Adipocyte (in vitro differentiated cells): ENCODE results near the gene TMEM86A.
A peak's percentile ranks its signal among the peaks of the same experiment; 100 is the strongest.

ENCODE experiments used
- DNase-seq: peaks from one replicate; pipeline ENCODE4 v3.0.0-alpha.2; 2015; ENCODE audit warnings: low read depth
- H3K27me3 ChIP-seq: replicated peaks from 2 replicates; pipeline ENCODE4 v1.7.0; 2013; ENCODE audit warnings: mild to moderate bottlenecking, low read length, moderate library complexity; ENCODE audit not compliant: control insufficient read depth, insufficient read depth
- H3K36me3 ChIP-seq: 2 replicates; pipeline ENCODE4 v1.7.0; 2013; ENCODE audit warnings: low read length, mild to moderate bottlenecking, moderate library complexity; ENCODE audit not compliant: control insufficient read depth, insufficient read depth, severe bottlenecking
- H3K4me1 ChIP-seq: 2 replicates; pipeline ENCODE4 v1.7.0; 2013; ENCODE audit warnings: mild to moderate bottlenecking, low read length, moderate library complexity; ENCODE audit not compliant: control insufficient read depth, insufficient read depth
- H3K4me3 ChIP-seq: 2 replicates; pipeline ENCODE4 v1.7.0; 2013; ENCODE audit warnings: mild to moderate bottlenecking, low read length, moderate library complexity
- H3K9ac ChIP-seq: 2 replicates; pipeline ENCODE4 v1.7.0; 2013; ENCODE audit warnings: mild to moderate bottlenecking, low read length, moderate library complexity
- H3K9me3 ChIP-seq: 2 replicates; pipeline ENCODE4 v1.7.0; 2013; ENCODE audit warnings: mild to moderate bottlenecking, low read length, moderate library complexity; ENCODE audit not compliant: control insufficient read depth

The TMEM86A gene

GRCh38 chr11:18700872-18701271, 2.3 kb downstream of the TMEM86A start:
- Histone ChIP-seq H3K9ac (no peak overlapping the region), H3K4me3 (no peak overlapping the region), H3K9me3 (no peaks in the 10 kb centered on the region), H3K4me1 (peaks cover 22% of the 10 kb centered on the region), H3K36me3 (no peaks in the 10 kb centered on the region), H3K27me3 (peaks cover 13% of the 10 kb centered on the region)
- DNase-seq = no peak

GRCh38 chr11:18701614-18702216, 3.1 kb downstream of the TMEM86A start:
- DNase-seq = no peak
- Histone ChIP-seq H3K27me3 (peaks cover 14% of the 10 kb centered on the region), H3K4me3 (no peak overlapping the region), H3K36me3 (no peaks in the 10 kb centered on the region), H3K4me1 (peaks cover 22% of the 10 kb centered on the region), H3K9me3 (no peaks in the 10 kb centered on the region), H3K9ac (no peak overlapping the region)

- Histone ChIP-seq H3K9ac (no peak overlapping the region), H3K36me3 (no peaks in the 10 kb centered on the region), H3K4me3 (no peak overlapping the region), H3K27me3 (peaks cover 14% of the 10 kb centered on the region), H3K9me3 (no peaks in the 10 kb centered on the region), H3K4me1 (peaks cover 15% of the 10 kb centered on the region)
- DNase-seq = no peak
Measured at GRCh38 chr11:18703001-18703763, 4.6 kb downstream of the TMEM86A start.

GRCh38 chr11:18704045-18704645, 5.6 kb downstream of the TMEM86A start:
- Histone ChIP-seq H3K9ac (no peak overlapping the region), H3K4me1 (peaks cover 13% of the 10 kb centered on the region), H3K9me3 (no peaks in the 10 kb centered on the region), H3K4me3 (no peak overlapping the region), H3K27me3 (peaks cover 17% of the 10 kb centered on the region), H3K36me3 (no peaks in the 10 kb centered on the region)
- no peak for DNase-seq

GRCh38 chr11:18704698-18705097, 6.1 kb downstream of the TMEM86A start:
- peaks cover 19% of the 10 kb centered on the region for H3K27me3 ChIP-seq

GRCh38 chr11:18705651-18706281, 7.2 kb downstream of the TMEM86A start:
- no peak for DNase-seq
- peaks cover 26% of the 10 kb centered on the region for H3K27me3 ChIP-seq
- H3K4me3 ChIP-seq = peak overlapping the region; percentile 75
- no peaks in the 10 kb centered on the region for H3K36me3 ChIP-seq
- H3K4me1 ChIP-seq = peaks cover 8% of the 10 kb centered on the region
- peak overlapping the region; percentile 42 for H3K9ac ChIP-seq
- no peaks in the 10 kb centered on the region for H3K9me3 ChIP-seq

More at GRCh38 chr11:18704698-18705097, 6.1 kb downstream of the TMEM86A start:
- Histone ChIP-seq H3K4me3 (no peak overlapping the region), H3K9me3 (no peaks in the 10 kb centered on the region), H3K9ac (no peak overlapping the region), H3K36me3 (no peaks in the 10 kb centered on the region), H3K4me1 (peaks cover 8% of the 10 kb centered on the region)
- no peak for DNase-seq

GRCh38 chr11:18706330-18707243, 8.0 kb downstream of the TMEM86A start:
- no peaks in the 10 kb centered on the region for H3K9me3 ChIP-seq
- peak; percentile 28 for DNase-seq

GRCh38 chr11:18707811-18708340, 9.3 kb downstream of the TMEM86A start:
- peaks cover 30% of the 10 kb centered on the region for H3K27me3 ChIP-seq
- no peaks in the 10 kb centered on the region for H3K9me3 ChIP-seq
- peaks cover 8% of the 10 kb centered on the region for H3K4me1 ChIP-seq
- no peak overlapping the region for H3K4me3 ChIP-seq
- H3K36me3 ChIP-seq = no peaks in the 10 kb centered on the region
- DNase-seq = no peak
- H3K9ac ChIP-seq = no peak overlapping the region

More at GRCh38 chr11:18706330-18707243, 8.0 kb downstream of the TMEM86A start:
- Histone ChIP-seq H3K36me3 (no peaks in the 10 kb centered on the region), H3K27me3 (peaks cover 26% of the 10 kb centered on the region), H3K4me1 (peaks cover 8% of the 10 kb centered on the region), H3K4me3 (peak overlapping the region; percentile 75), H3K9ac (peak overlapping the region; percentile 17)

GRCh38 chr11:18709414-18709813, 10.8 kb downstream of the TMEM86A start:
- peaks cover 30% of the 10 kb centered on the region for H3K27me3 ChIP-seq
- no peaks in the 10 kb centered on the region for H3K9me3 ChIP-seq
- DNase-seq = no peak
- H3K9ac ChIP-seq = no peak overlapping the region
- no peaks in the 10 kb centered on the region for H3K36me3 ChIP-seq
- peaks cover 8% of the 10 kb centered on the region for H3K4me1 ChIP-seq
- no peak overlapping the region for H3K4me3 ChIP-seq

GRCh38 chr11:18710545-18710944, 12.0 kb downstream of the TMEM86A start:
- Histone ChIP-seq H3K4me1 (peaks cover 5% of the 10 kb centered on the region), H3K9ac (no peak overlapping the region), H3K9me3 (no peaks in the 10 kb centered on the region), H3K36me3 (no peaks in the 10 kb centered on the region), H3K4me3 (no peak overlapping the region), H3K27me3 (peaks cover 27% of the 10 kb centered on the region)
- DNase-seq = no peak
